Fibroblast of lung (primary cell): Measurements from ENCODE around the gene SLC23A2. TPM values are rescaled to one million over a fixed set of nuclear protein-coding genes. Genes with fewer than 3 reads are reported as not detected.

Experiments
- DNase-seq, 2 donors: peaks; one replicate each; pipeline versions ENCODE4 v3.0.0 to v3.0.0-alpha.2; 2010; ENCODE audit warnings: low read depth in 2 of 2
- H2AFZ ChIP-seq: 2 replicates; pipeline ENCODE4 v1.5.1; 2012; ENCODE audit warnings: low read length, control low read depth, inconsistent platforms
- H3K27ac ChIP-seq: 2 replicates; pipeline ENCODE4 v1.5.1; 2011; ENCODE audit warnings: low read length, control low read depth; ENCODE audit not compliant: insufficient read depth
- H3K27me3 ChIP-seq: 2 replicates; pipeline ENCODE4 v1.5.1; 2011; ENCODE audit warnings: mild to moderate bottlenecking, low read length; ENCODE audit not compliant: control insufficient read depth, insufficient read depth
- H3K36me3 ChIP-seq: 2 replicates; pipeline ENCODE4 v1.5.1; 2011; ENCODE audit warnings: low read length; ENCODE audit not compliant: control insufficient read depth, insufficient read depth
- H3K4me1 ChIP-seq: 2 replicates; pipeline ENCODE4 v1.5.1; 2011; ENCODE audit warnings: low read length; ENCODE audit not compliant: control insufficient read depth, insufficient read depth; ENCODE audit errors: extremely low read depth
- H3K4me2 ChIP-seq: 2 replicates; pipeline ENCODE4 v1.5.1; 2011; ENCODE audit warnings: low read length, control low read depth; ENCODE audit not compliant: insufficient read depth; ENCODE audit errors: extremely low read depth
- H3K4me3 ChIP-seq, 4 experiments: fragments of 200-600 bp in 1 of 4; sonication (generic) in 1 of 4; replicated peaks in 1 of 4; 2 replicates each; pipeline ENCODE4 v1.5.1; 2011 to 2016; ENCODE audit warnings: low read length in 4 of 4, low read depth in 3 of 4, mild to moderate bottlenecking in 3 of 4, control low read depth in 2 of 4, inconsistent platforms in 1 of 4, mixed read lengths in 1 of 4; ENCODE audit not compliant: insufficient read depth in 1 of 4; ENCODE audit errors: control extremely low read depth in 1 of 4
- H3K79me2 ChIP-seq: 2 replicates; pipeline ENCODE4 v1.5.1; 2012; ENCODE audit warnings: mild to moderate bottlenecking, low read length, inconsistent platforms; ENCODE audit not compliant: control insufficient read depth, insufficient read depth
- H3K9ac ChIP-seq: 2 replicates; pipeline ENCODE4 v1.5.1; 2011; ENCODE audit warnings: mild to moderate bottlenecking, low read length, control low read depth; ENCODE audit not compliant: insufficient read depth
- H3K9me3 ChIP-seq: 2 replicates; pipeline ENCODE4 v1.5.1; 2012; ENCODE audit warnings: low read depth, low read length; ENCODE audit not compliant: control insufficient read depth, insufficient read depth
- H4K20me1 ChIP-seq: 2 replicates; pipeline ENCODE4 v1.5.1; 2011; ENCODE audit warnings: low read length; ENCODE audit not compliant: control insufficient read depth, insufficient read depth; ENCODE audit errors: extremely low read depth
- CTCF ChIP-seq, 2 donors: IDR thresholded peaks in 1 of 2; conservative IDR thresholded peaks in 1 of 2; 1 replicate in 1 of 2; 2 replicates in 1 of 2; pipeline ENCODE4 v1.5.1; 2011 to 2012; ENCODE audit warnings: low read length in 2 of 2, control low read depth in 1 of 2, inconsistent platforms in 1 of 2, low read depth in 1 of 2, mild to moderate bottlenecking in 1 of 2
- EZH2 ChIP-seq: IDR thresholded peaks from 2 replicates; pipeline ENCODE4 v1.5.1; 2012; ENCODE audit warnings: low read length, control low read depth, mild to moderate bottlenecking; ENCODE audit errors: missing control alignments
- polyA plus RNA-seq, 2 donors: library from polyadenylated mRNA; depleted of rRNA in 1 of 2; stranded (reverse) in 1 of 2; unstranded in 1 of 2; fragments of >200 nt; gene quantifications; 2 replicates each; pipeline ENCODE4 v1.2.1, GENCODE V29; 2011 to 2012; ENCODE audit warnings: missing spikeins in 1 of 2
- total RNA-seq: library from RNA; depleted of rRNA; stranded (reverse); fragments of >200 nt; gene quantifications from 2 replicates; pipeline ENCODE4 v1.2.1, GENCODE V29; 2014

Gene SLC23A2
- total and polyA plus RNA-seq, 2 donors (not counting 1 experiment from before 2014, with no cell fraction given) = 12.1 to 17.5 TPM

DNA sequence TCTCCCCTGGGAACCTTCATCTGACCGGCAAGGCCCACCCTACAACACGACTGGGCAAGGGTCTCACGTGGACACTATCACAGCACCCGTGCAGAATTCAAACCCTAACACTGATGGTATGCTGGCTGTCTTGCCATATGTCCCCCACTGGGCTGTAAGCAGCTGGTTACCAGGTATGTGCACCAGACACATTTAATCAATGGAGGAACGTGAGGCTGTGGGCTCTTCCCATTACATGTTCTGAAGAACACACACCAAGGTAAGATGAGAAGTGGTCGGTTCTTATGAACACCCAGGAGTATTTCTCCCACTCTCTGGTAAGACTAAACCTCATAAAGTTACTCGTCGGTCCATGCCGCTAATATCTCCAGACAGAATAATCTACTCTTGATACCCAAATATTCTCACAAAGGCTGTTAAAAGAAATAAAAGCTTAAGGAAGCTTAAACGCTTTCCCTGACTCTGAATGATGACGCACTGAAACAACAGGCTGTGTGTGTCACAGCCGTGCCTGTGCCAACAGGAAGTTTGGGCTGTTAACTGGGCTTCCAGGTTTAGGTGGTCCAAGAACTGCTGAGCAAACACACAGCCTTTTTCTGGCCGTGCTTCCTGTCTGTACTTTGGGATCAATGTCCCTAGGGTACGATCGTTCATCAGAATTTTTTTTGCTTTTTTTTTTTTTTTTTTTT lies 75.3 kb downstream of the SLC23A2 start:
- H3K9ac ChIP-seq = no peak overlapping the region
- H3K4me1 ChIP-seq = peaks cover 2% of the 10 kb centered on the region
- peak overlapping the region; percentile 19 for H2AFZ ChIP-seq
- H3K4me2 ChIP-seq = no peak overlapping the region
- H4K20me1 ChIP-seq = no peaks in the 10 kb centered on the region
- H3K79me2 ChIP-seq = no peaks in the 10 kb centered on the region
- TF ChIP-seq EZH2 = no peak
- TF ChIP-seq CTCF (conservative IDR thresholded peaks at IDR 0.05 in 1 of 2, IDR thresholded peaks at IDR 0.05 in 1 of 2; ENCODE audit: low read depth in 1 of 2, low read length in 2 of 2) = no peak
- peak; percentile 57 to 90 for DNase-seq
- no peak overlapping the region for H3K4me3 ChIP-seq
- H3K36me3 ChIP-seq = peaks cover 1% of the 10 kb centered on the region
- no peaks in the 10 kb centered on the region for H3K9me3 ChIP-seq
- peak overlapping the region; percentile 43 for H3K27ac ChIP-seq
- H3K27me3 ChIP-seq = no peaks in the 10 kb centered on the region

GRCh38 chr20:4924446-4924845 lies 76.9 kb downstream of the SLC23A2 start:
- H3K4me2 ChIP-seq = no peak overlapping the region
- no peak overlapping the region for H2AFZ ChIP-seq
- H3K36me3 ChIP-seq = peaks cover 1% of the 10 kb centered on the region
- no peaks in the 10 kb centered on the region for H3K9me3 ChIP-seq
- no peaks in the 10 kb centered on the region for H3K79me2 ChIP-seq
- H4K20me1 ChIP-seq = no peaks in the 10 kb centered on the region
- DNase-seq = no peak
- no peak overlapping the region for H3K9ac ChIP-seq
- TF ChIP-seq EZH2 (no peak), CTCF (conservative IDR thresholded peaks at IDR 0.05 in 1 of 2, IDR thresholded peaks at IDR 0.05 in 1 of 2; ENCODE audit: low read depth in 1 of 2, low read length in 2 of 2) (no peak)
- H3K4me3 ChIP-seq = no peak overlapping the region
- H3K27ac ChIP-seq = no peak overlapping the region
- H3K4me1 ChIP-seq = peaks cover 2% of the 10 kb centered on the region
- no peaks in the 10 kb centered on the region for H3K27me3 ChIP-seq

GRCh38 chr20:4924032-4924431 lies 77.3 kb downstream of the SLC23A2 start:
- Histone ChIP-seq H3K27me3 (no peaks in the 10 kb centered on the region), H3K4me3 (no peak overlapping the region), H3K36me3 (peaks cover 1% of the 10 kb centered on the region), H3K79me2 (no peaks in the 10 kb centered on the region), H3K9me3 (no peaks in the 10 kb centered on the region), H4K20me1 (no peaks in the 10 kb centered on the region), H3K9ac (no peak overlapping the region), H3K27ac (no peak overlapping the region), H3K4me2 (no peak overlapping the region), H3K4me1 (peaks cover 2% of the 10 kb centered on the region), H2AFZ (no peak overlapping the region)
- TF ChIP-seq CTCF (conservative IDR thresholded peaks at IDR 0.05 in 1 of 2, IDR thresholded peaks at IDR 0.05 in 1 of 2; ENCODE audit: low read depth in 1 of 2, low read length in 2 of 2) (no peak), EZH2 (no peak)
- DNase-seq = no peak
